H1 (cell line): ENCODE results near the gene SERPINE3. TPM values are rescaled to one million over a fixed set of nuclear protein-coding genes. Genes with fewer than 3 reads are reported as not detected.

Experiments used
- CTCF ChIA-PET: fragments of 300-600 bp; sonication (Branson Sonifier 250); formaldehyde crosslinking; loops from one replicate; lab custom pipeline; 2021; ENCODE audit not compliant: partially characterized antibody; lab: Charles Lee
- POLR2A ChIA-PET: fragments of 300-600 bp; sonication (Branson Sonifier 250); formaldehyde crosslinking; loops from one replicate; lab custom pipeline; 2021; ENCODE audit warnings: inconsistent platforms; ENCODE audit not compliant: partially characterized antibody; lab: Charles Lee
- DNase-seq, 2 experiments: peaks; one replicate each; pipeline versions ENCODE4 v3.0.0 to v3.0.0-alpha.2; 2010 to 2022; ENCODE audit warnings: low spot score in 2 of 2, low read depth in 1 of 2, mixed read lengths in 1 of 2
- FAIRE-seq: peaks from 2 replicates; lab custom pipeline; 2011; peaks lifted over from hg19 to GRCh38; lab: Jason Lieb, UNC
- H2AFZ ChIP-seq: 2 replicates; pipeline ENCODE4 v1.8.1; 2012; ENCODE audit warnings: low read length, inconsistent platforms
- H2AK5ac ChIP-seq: 2 replicates; pipeline ENCODE4 v1.6.1; 2013; ENCODE audit warnings: low read depth, low read length
- H2BK120ac ChIP-seq: replicated peaks from 2 replicates; pipeline ENCODE3; 2013; ENCODE audit warnings: low read depth, low read length, inconsistent platforms
- H2BK12ac ChIP-seq: 2 replicates; pipeline ENCODE4 v1.6.1; 2013; ENCODE audit warnings: low read depth, low read length
- H2BK15ac ChIP-seq: 2 replicates; pipeline ENCODE4 v1.6.1; 2013; ENCODE audit warnings: low read length
- H2BK20ac ChIP-seq: 2 replicates; pipeline ENCODE4 v1.6.1; 2013; ENCODE audit warnings: low read length
- H2BK5ac ChIP-seq: 2 replicates; pipeline ENCODE4 v1.6.1; 2013; ENCODE audit warnings: low read depth, low read length
- H3K14ac ChIP-seq: 2 replicates; pipeline ENCODE4 v1.6.1; 2013; ENCODE audit warnings: inconsistent platforms; ENCODE audit not compliant: insufficient read length
- H3K18ac ChIP-seq: 2 replicates; pipeline ENCODE4 v1.6.1; 2013; ENCODE audit warnings: low read length; ENCODE audit errors: extremely low read depth
- H3K23ac ChIP-seq: 2 replicates; pipeline ENCODE4 v1.6.1; 2013; ENCODE audit warnings: inconsistent platforms; ENCODE audit not compliant: insufficient read length
- H3K23me2 ChIP-seq: 2 replicates; pipeline ENCODE4 v1.6.1; 2013; ENCODE audit warnings: low read depth, low read length
- H3K27ac ChIP-seq: 2 replicates; pipeline ENCODE4 v1.6.1; 2011; ENCODE audit warnings: low read depth, low read length, inconsistent platforms
- H3K27me3 ChIP-seq, 4 experiments: replicated peaks in 1 of 4; 1 replicate in 1 of 4; 2 replicates in 3 of 4; pipeline versions ENCODE4 v1.6.1 to v1.8.1; 2011 to 2013; ENCODE audit warnings: low read length in 3 of 4, mild to moderate bottlenecking in 3 of 4, inconsistent platforms in 2 of 4, mixed read lengths in 2 of 4, moderate library complexity in 1 of 4; ENCODE audit not compliant: control insufficient read depth in 3 of 4, insufficient read depth in 3 of 4; ENCODE audit errors: extremely low read depth in 1 of 4
- H3K36me3 ChIP-seq, 4 experiments: 2 replicates each; pipeline versions ENCODE4 v1.6.1 to v1.8.1; 2011 to 2013; ENCODE audit warnings: mild to moderate bottlenecking in 4 of 4, low read length in 3 of 4, moderate library complexity in 2 of 4, control low read depth in 1 of 4, inconsistent platforms in 1 of 4; ENCODE audit not compliant: insufficient read depth in 4 of 4, control insufficient read depth in 2 of 4
- H3K4ac ChIP-seq: replicated peaks from 2 replicates; pipeline ENCODE3; 2013; ENCODE audit warnings: low read length, low read depth, mixed read lengths, inconsistent platforms; ENCODE audit not compliant: insufficient read length
- H3K4me1 ChIP-seq, 4 experiments: replicated peaks in 1 of 4; 1 replicate in 1 of 4; 2 replicates in 3 of 4; pipeline versions ENCODE4 v1.6.1 to v1.8.1; 2011 to 2013; ENCODE audit warnings: low read length in 3 of 4, inconsistent platforms in 2 of 4, mixed read lengths in 1 of 4; ENCODE audit not compliant: insufficient read depth in 4 of 4, control insufficient read depth in 3 of 4
- H3K4me2 ChIP-seq, 2 experiments: 2 replicates each; pipeline versions ENCODE4 v1.6.1 to v1.8.1; 2011 to 2013; ENCODE audit warnings: low read depth in 2 of 2, low read length in 2 of 2, control low read depth in 1 of 2, inconsistent platforms in 1 of 2, mild to moderate bottlenecking in 1 of 2; ENCODE audit not compliant: insufficient read depth in 1 of 2
- H3K4me3 ChIP-seq, 4 experiments: fragments of 200-600, 300-600 bp in 1 of 4; sonication (generic), shearing (Covaris generic), sonication (Bioruptor Twin) in 1 of 4; 2 replicates each; pipeline versions ENCODE4 v1.5.1 to v1.8.1; 2011 to 2016; ENCODE audit warnings: low read length in 4 of 4, low read depth in 3 of 4, control low read depth in 2 of 4, inconsistent platforms in 2 of 4, mild to moderate bottlenecking in 2 of 4, mixed read lengths in 1 of 4, moderate library complexity in 1 of 4; ENCODE audit not compliant: insufficient read depth in 2 of 4; ENCODE audit errors: extremely low read depth in 1 of 4
- H3K56ac ChIP-seq: replicated peaks from 2 replicates; pipeline ENCODE3; 2013; ENCODE audit warnings: low read depth, mild to moderate bottlenecking, mixed read lengths, low read length, inconsistent platforms; ENCODE audit not compliant: insufficient read length
- H3K79me1 ChIP-seq: 2 replicates; pipeline ENCODE4 v1.6.1; 2013; ENCODE audit warnings: low read depth, low read length, control low read depth
- H3K79me2 ChIP-seq, 2 experiments: 2 replicates each; pipeline versions ENCODE4 v1.6.1 to v1.8.1; 2012 to 2013; ENCODE audit warnings: low read length in 2 of 2, mild to moderate bottlenecking in 2 of 2, inconsistent platforms in 1 of 2; ENCODE audit not compliant: insufficient read depth in 2 of 2, control insufficient read depth in 1 of 2
- H3K9ac ChIP-seq, 4 experiments: replicated peaks in 1 of 4; 1 replicate in 1 of 4; 2 replicates in 3 of 4; pipeline versions ENCODE4 v1.6.1 to v1.8.1; 2011 to 2013; ENCODE audit warnings: low read depth in 3 of 4, low read length in 3 of 4, control low read depth in 2 of 4, mild to moderate bottlenecking in 2 of 4, moderate library complexity in 2 of 4, inconsistent platforms in 1 of 4; ENCODE audit errors: extremely low read depth in 1 of 4
- H3K9me3 ChIP-seq, 2 experiments: 2 replicates each; pipeline versions ENCODE4 v1.6.1 to v1.8.1; 2012 to 2013; ENCODE audit warnings: mild to moderate bottlenecking in 2 of 2, moderate library complexity in 2 of 2, control low read depth in 1 of 2, inconsistent platforms in 1 of 2, low read depth in 1 of 2, low read length in 1 of 2, mixed read lengths in 1 of 2; ENCODE audit not compliant: insufficient read depth in 2 of 2
- H4K20me1 ChIP-seq, 2 experiments: replicated peaks in 1 of 2; 2 replicates each; pipeline versions ENCODE3 to v1.8.1; 2011 to 2013; ENCODE audit warnings: inconsistent platforms in 2 of 2, low read length in 2 of 2, mild to moderate bottlenecking in 1 of 2; ENCODE audit not compliant: insufficient read depth in 2 of 2, control insufficient read depth in 1 of 2
- H4K5ac ChIP-seq: 2 replicates; pipeline ENCODE4 v1.6.1; 2013; ENCODE audit warnings: low read length, low read depth, mixed read lengths, inconsistent platforms; ENCODE audit not compliant: insufficient read length
- H4K8ac ChIP-seq: 2 replicates; pipeline ENCODE4 v1.8.0; 2013; ENCODE audit warnings: mild to moderate bottlenecking, moderate library complexity, low read length, inconsistent platforms; ENCODE audit not compliant: insufficient read depth; ENCODE audit errors: extremely low read depth
- H4K91ac ChIP-seq: replicated peaks from 2 replicates; pipeline ENCODE3; 2013; ENCODE audit warnings: low read length, mixed read lengths, inconsistent platforms; ENCODE audit not compliant: insufficient read length
- ATF3 ChIP-seq: IDR thresholded peaks from 2 replicates; pipeline ENCODE4 v1.6.1; 2011; ENCODE audit warnings: low read depth, mild to moderate bottlenecking, low read length; ENCODE audit not compliant: insufficient read depth
- CHD1 ChIP-seq: IDR thresholded peaks from 2 replicates; pipeline ENCODE4 v1.6.1; 2012; ENCODE audit warnings: low read depth, low read length, improper control_type of control experiment
- CTCF ChIP-seq, 3 experiments: IDR thresholded peaks; 1 replicate in 2 of 3; 2 replicates in 1 of 3; pipeline versions ENCODE4 v1.5.1 to v1.6.1; 2011; ENCODE audit warnings: low read length in 3 of 3, mild to moderate bottlenecking in 3 of 3, inconsistent platforms in 2 of 3, low read depth in 1 of 3, moderate library complexity in 1 of 3; ENCODE audit not compliant: insufficient read depth in 1 of 3; ENCODE audit errors: control extremely low read depth in 1 of 3
- HDAC2 ChIP-seq, 2 experiments: fragments of 300-600 bp in 1 of 2; sonication (generic) in 1 of 2; IDR thresholded peaks; 2 replicates each; pipeline ENCODE4 v1.6.1; 2011 to 2012; ENCODE audit warnings: low read depth in 2 of 2, low read length in 2 of 2, mild to moderate bottlenecking in 2 of 2, moderate library complexity in 2 of 2, borderline replicate concordance in 1 of 2, inconsistent platforms in 1 of 2
- KDM4A ChIP-seq: IDR thresholded peaks from one replicate; pipeline ENCODE4 v1.7.1; 2012; ENCODE audit warnings: low read depth, mild to moderate bottlenecking, moderate library complexity, low read length, inconsistent platforms; ENCODE audit not compliant: severe bottlenecking
- MAFK ChIP-seq: IDR thresholded peaks from 2 replicates; pipeline ENCODE4 v1.6.1; 2012; ENCODE audit warnings: low read depth, mild to moderate bottlenecking, improper control_type of control experiment, low read length
- USF2 ChIP-seq: IDR thresholded peaks from 2 replicates; pipeline ENCODE4 v1.6.1; 2011; ENCODE audit warnings: low read length, improper control_type of control experiment
- WGBS, 2 experiments: shearing (Covaris generic) in 1 of 2; methylation state at CpG; one replicate each; pipeline versions ENCODE4 v1.1.6 to v1.1.7; 2013 to 2015; ENCODE audit warnings: low lambda C conversion rate in 2 of 2, mixed read lengths in 2 of 2, inconsistent platforms in 1 of 2, low coverage in 1 of 2, missing lambda C conversion rate in 1 of 2; ENCODE audit not compliant: insufficient replicate concordance in 2 of 2, insufficient coverage in 1 of 2, insufficient read length in 1 of 2; ENCODE audit errors: extremely low coverage in 1 of 2, missing lambda C conversion rate in 1 of 2; 5-methylcytosine and 5-hydroxymethylcytosine counted together
- polyA plus RNA-seq, 7 experiments: library from polyadenylated mRNA; depleted of rRNA in 3 of 7; stranded (reverse) in 5 of 7; unstranded in 2 of 7; fragments of >200 nt in 5 of 7; fragments of 200-250 nt in 2 of 7; gene quantifications; 1 replicate in 5 of 7; 2 replicates in 1 of 7; 4 replicates in 1 of 7; pipeline versions ENCODE4 v1.2.1 to v1.2.3, GENCODE V29; 2011 to 2013; ENCODE audit warnings: missing spikeins in 2 of 7, mixed read lengths in 2 of 7
- total RNA-seq: library from RNA; stranded (reverse); fragmentation: NEBNext Ultra II Directional; extraction: Animal tissue kit (Norgen Biotek cat#: 25700); gene quantifications from 2 replicates; pipeline ENCODE4 v1.2.1, GENCODE V29; 2021

Gene SERPINE3
- total and polyA plus RNA-seq, 2 of the 8 experiments (the other 6 are each of a cell fraction or from before 2014, with no cell fraction given): 0.34 to 1.0 TPM

GRCh38 chr13:51336746-51337145 is 2.7 kb upstream of the SERPINE3 start:
- Histone ChIP-seq H2BK5ac (no peak overlapping the region), H3K14ac (no peak overlapping the region), H3K23ac (no peak overlapping the region), H3K9me3 (no peaks in the 10 kb centered on the region), H3K4me1 (no peaks in the 10 kb centered on the region; a peak in 1 of 7 replicates), H3K4ac (no peak overlapping the region), H3K36me3 (no peaks in the 10 kb centered on the region), H3K18ac (no peak overlapping the region), H3K23me2 (no peaks in the 10 kb centered on the region), H3K9ac (no peak overlapping the region; a peak in 1 of 7 replicates), H2BK12ac (0 out of 2 replicates have a peak overlapping the region, but pooled peaks have one; percentile 35), H4K5ac (no peak overlapping the region), H2BK20ac (no peak overlapping the region), H3K4me3 (no peak overlapping the region), H3K56ac (no peak overlapping the region), H3K79me1 (no peaks in the 10 kb centered on the region), H2AFZ (0 out of 2 replicates have a peak overlapping the region, but pooled peaks have one; percentile 36), H3K79me2 (no peaks in the 10 kb centered on the region), H2AK5ac (no peak overlapping the region), H2BK120ac (no peak overlapping the region), H3K4me2 (no peak overlapping the region), H3K27ac (no peak overlapping the region), H3K27me3 (no peaks in the 10 kb centered on the region), H4K91ac (no peak overlapping the region), H2BK15ac (0 out of 2 replicates have a peak overlapping the region, but pooled peaks have one; percentile 54), H4K8ac (no peak overlapping the region), H4K20me1 (no peaks in the 10 kb centered on the region)
- POLR2A ChIA-PET: interaction anchor here (1.6 kb wide), 1 partner anchor 49 kb away, joined by 4 read pairs; no protein-coding TSS in a partner anchor
- FAIRE-seq (no peak), DNase-seq (no peak)
- 90% methylated on average over 5 of the region's 5 CpGs; no CpG with 5 or more reads in 1 of the 2 experiments for WGBS, 2 experiments
- CTCF ChIA-PET: interaction anchor here (1.0 to 2.0 kb wide), 4 partner anchors 22 to 211 kb away, joined by 3 to 7 read pairs (median 4); no protein-coding TSS in a partner anchor
- TF ChIP-seq HDAC2 (IDR thresholded peaks at IDR 0.05; ENCODE audit: borderline replicate concordance in 1 of 2, low read depth in 2 of 2, low read length in 2 of 2): no peak
- no peak for TF ChIP-seq MAFK
- TF ChIP-seq USF2: no peak
- no peak for TF ChIP-seq ATF3
- no peak for TF ChIP-seq CHD1
- TF ChIP-seq CTCF (IDR thresholded peaks at IDR 0.05; ENCODE audit: control extremely low read depth in 1 of 3, insufficient read depth in 1 of 3, low read depth in 1 of 3, low read length in 3 of 3): no peak
- TF ChIP-seq KDM4A: no peak
